Ramos (cell line): Measurements from ENCODE around the gene JOSD2.

ENCODE experiments used
- in situ Hi-C: fragments of 300-500 bp; cut with MboI; formaldehyde crosslinking; loops from one replicate; pipeline ENCODE4 v1.14.3; 2022; ENCODE audit warnings: low sequenced_read_pairs; ENCODE audit not compliant: unreplicated experiment

JOSD2 gene

DNA sequence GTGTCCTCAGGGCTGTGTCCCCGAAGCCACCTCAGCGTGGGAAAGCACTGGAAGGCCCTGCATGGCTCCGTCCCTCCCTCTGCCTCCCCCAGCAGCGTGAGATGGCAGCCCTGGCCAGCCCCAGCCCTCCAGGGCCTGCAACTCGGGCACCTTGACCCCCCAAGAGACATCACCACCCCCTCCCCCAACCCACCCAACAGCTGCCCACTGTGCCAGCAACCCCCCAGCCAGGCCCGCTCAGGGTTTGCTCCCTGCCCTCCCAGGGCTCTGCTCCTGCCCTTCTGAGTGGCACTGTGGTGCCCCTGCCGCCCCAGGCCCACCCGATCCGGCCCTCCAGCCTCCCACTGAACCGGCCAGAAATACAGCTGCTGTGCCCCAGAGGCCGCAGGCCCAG, 4.2 kb upstream of the JOSD2 start:
- in situ Hi-C loops = no loop called here

DNA sequence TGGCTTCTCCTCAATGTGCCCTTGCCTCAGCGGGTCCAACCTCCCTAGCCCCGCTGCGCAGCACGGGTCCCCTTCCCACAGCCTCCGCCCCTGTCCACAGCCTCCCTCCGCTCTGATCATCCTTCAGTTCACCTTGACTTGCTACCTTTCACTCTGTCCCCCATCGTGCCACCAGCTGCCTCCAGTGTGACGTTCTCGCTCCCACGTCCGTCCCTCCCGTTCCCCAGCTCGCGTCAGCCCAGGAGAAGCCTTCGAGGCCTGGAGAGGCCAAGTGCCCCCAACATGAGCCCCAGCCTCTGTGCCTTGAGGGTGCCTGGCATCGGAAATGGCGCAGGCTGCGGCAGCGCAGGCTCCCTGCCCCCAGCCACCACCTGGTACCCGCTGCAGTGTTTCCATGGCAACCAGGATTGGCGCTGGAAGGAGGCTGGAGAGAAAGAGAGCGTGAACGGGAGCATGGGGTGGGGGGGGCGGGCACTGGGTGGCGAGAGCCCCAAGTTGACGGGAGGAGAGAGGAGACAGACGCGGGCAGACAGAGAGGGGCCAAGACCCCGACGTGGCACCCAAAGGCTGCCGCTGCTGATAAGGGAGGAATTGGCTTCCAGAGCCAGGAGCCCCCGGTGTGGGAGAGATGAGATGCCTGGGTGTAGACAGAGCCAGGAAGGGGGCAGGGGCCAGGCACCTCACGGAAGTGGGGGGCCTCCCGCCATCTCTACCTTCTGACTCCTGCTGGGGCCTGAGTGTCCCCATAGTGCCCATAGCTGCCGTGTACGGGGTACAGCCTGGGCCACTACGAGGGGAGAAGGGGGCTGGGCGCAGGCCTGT, 3.6 kb upstream of the JOSD2 start:
- in situ Hi-C loops = no loop called here

DNA sequence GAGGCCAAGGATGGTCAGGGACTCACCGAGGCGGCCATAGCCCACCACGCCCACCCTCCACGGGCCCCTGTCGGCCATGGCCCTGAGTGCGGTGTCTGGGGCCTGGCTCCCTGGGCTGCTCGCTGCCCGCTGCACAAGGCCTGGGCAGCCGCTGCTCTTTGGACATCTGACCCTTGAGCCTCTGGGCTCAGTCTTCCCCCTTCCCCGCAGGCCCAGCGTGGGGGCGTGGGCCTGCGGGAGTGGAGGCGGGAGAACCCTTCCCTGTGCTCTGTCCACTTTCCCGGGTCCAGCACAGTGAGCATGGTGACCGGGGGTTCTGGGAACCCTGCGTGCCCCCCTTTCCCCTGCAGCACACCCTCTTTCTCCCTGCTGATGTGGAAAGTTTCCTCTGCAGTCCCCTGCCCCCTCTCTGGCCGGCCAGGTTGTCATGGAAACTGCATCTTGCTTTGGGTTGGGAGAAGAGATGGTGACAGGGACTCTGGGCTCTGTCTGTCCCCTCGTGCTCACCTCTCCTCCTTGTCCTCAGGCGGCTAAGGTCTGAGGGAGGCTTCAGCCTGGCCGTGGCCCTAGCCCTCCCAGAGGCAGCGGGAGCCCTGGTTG, 2.9 kb upstream of the JOSD2 start, which contains the start of gene ASPDH:
Gene ASPDH, minus strand, starts transcription at position 168 of the 600 bp plus-strand sequence. Its CDS starts 90 bp downstream, at position 78.
- in situ Hi-C loops = no loop called here

DNA sequence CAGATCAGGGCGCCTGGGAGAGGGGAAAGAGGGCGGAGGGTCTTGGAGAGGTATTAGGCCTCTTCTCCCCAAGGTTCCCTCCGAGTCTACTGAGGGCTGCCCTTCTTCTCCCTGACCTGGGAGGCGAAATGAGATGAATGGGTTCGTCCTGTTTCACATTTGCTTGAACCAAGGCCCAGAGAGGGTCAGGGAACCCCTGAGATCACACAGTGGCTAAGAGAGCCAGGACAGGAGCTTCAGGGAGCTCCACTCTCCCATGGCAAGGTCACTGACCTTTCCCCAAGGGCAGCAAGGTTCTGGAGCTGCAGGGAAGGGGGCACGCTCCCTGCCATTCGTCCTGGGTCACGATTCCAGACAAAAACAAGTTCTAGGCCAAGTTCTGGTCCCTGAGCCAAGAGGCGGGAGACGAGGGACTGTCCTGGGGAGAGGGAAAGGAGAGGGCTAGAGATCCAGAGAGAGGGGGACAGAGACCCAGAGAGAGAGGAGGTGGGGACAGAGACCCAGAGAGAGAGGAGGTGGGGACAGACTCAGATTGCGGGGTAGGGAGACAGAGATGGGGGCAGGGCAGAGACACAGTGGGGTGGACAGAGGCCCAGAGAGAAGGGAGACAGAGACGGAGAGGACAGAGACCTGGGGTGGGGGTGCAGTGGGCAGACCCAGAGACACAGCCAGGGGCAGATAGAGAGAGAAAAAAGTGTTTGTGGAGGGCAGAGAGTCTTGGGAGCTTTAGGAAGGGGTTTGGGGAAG, 2.2 kb upstream of the JOSD2 start:
- in situ Hi-C loops = no loop called here

DNA sequence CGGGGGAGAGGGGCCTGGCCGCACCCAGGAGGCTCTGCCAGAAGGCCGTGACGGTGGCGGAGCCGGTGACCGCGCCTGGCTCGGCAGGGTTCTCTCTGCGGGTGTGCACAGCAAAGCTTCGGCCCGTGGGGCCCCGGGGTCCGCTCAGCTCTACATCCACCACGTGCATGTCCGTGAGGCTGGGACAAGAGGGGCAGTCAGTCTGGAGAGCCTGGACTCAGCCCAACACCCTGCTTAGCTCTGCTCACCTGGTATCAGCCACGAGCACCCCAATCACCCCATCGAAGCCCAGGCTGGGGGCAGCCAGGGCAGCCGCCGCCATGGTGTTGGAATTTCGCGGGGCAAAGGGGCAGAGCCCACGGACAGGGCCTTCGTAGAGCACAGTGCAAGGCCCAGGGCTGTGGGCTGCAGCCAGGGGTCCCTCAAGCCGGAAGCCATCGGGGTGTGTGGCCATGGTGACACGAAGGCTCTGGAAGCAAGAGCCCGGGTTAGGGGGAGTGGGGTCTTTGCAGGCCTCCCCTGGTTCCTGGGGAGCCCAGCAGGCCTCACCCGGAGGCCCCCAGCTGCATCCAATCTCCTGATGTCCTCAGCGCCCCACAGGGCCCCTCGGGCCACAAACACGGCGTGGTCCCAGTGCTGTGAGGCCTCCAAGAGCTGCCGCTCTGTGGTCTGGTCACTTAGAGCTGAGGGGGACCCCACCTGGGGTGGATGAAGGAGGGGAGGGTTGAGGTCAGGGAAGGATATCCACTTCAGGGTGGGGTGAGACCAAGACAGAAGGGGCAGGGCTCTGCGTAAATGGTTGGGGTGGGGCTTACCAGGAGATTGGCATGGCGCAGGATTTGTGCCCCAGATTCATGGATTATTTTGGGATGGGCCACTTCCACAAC, 1.4 kb upstream of the JOSD2 start:
- in situ Hi-C loops = no loop called here

DNA sequence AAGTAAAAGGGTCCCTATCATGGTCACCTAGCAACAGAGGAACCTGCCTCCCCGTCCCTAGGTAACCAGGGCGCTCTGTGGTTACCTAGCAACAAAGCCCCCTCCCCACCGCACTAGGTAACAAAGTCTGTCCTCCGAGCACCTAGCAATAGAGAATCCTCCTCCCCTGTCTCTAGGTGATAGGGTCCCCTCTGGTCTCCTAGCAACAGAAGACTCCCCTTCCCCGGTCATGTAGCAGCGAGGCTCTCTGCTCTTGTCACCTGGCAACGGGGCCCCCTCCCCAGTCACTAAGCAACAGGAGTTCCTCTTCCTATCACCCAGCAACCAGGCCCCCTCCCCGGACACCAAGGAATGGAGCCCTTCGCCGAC, 307 bp downstream of the JOSD2 start:
- in situ Hi-C loops = no loop called here

DNA sequence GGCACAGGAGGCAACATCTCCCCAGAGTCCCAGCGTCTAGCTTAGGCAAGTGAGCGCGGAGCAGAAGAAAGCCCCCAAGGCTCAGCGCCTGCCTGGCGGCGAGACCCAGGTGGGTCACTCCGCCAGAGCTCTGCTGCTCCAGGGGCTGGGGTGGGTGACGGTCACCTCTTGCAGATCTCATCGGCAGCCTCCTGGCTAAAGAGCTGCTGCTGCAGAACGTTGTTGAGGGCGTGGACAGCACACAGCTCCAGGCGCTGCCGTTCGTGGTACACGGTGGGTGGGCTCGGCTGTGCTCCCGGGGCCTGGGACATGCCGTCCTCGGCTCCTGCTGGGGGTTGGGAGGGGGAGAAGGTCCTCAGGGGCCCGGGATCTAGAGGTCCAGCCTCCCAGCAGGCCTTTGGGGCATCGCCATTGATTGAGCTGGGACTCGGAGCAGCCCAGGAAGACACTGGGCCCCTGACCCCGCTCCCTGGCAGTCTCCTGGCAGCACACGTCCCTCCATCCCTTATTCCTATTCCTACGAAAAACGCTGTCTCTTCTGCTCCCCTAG, 795 bp downstream of the JOSD2 start:
- in situ Hi-C loops = no loop called here

DNA sequence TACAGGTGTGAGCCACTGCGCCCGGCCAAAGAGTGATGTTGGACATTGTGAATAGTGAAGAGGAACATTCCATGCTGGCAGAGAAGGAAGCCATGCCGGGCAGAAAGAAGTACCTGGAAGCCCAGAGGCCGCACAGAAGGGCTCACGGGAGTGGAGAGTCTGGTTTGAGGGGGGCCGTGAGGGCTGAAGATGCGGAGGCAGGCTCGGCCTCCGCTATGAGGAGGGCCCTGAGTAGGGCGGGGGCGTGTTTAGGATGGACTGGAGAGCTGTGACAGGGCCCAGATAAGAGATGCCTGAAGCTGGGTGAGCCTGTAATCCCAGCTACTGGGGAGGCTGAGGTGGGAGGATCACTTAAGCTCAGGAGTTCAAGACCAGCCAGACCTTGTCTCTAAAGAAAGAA, 1.6 kb downstream of the JOSD2 start:
- in situ Hi-C loops = no loop called here

DNA sequence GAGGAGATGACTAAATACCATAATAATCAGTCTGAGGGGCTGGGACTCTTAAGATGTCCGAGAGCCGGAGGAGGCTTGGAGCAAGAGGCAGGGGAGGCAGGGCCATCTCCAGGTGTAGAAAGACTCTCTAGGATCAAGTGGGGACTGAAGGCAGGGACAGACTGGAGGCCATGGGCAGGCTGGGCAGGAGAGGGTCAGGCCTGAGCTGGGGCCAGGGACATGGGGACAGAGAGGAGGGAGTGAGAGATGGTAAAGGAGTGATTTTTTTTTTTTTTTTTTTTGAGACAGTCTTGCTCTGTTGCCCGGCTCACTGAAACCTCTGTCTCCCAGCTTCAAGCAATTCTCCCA, 2.2 kb downstream of the JOSD2 start:
- in situ Hi-C loops = no loop called here

DNA sequence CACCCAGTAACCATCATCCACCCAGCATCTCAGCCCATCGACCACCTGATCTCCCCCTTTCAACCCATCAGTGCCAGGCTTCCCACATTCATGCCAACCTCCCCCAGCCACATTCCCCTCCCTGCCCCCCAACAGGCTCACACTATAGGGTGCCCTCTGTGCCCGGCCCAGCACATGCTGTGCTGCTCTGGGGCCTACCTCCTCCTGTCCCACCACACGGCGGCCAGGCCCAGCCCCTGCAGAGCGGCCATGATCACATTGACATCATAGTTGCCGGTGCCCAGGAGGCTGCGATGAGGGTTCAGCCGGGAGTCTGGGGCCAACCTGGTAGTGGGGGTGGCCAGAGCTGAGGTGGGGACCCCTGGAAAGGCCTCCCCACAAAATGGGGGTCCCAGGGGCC, 3.6 kb downstream of the JOSD2 start:
- in situ Hi-C loops = no loop called here

DNA sequence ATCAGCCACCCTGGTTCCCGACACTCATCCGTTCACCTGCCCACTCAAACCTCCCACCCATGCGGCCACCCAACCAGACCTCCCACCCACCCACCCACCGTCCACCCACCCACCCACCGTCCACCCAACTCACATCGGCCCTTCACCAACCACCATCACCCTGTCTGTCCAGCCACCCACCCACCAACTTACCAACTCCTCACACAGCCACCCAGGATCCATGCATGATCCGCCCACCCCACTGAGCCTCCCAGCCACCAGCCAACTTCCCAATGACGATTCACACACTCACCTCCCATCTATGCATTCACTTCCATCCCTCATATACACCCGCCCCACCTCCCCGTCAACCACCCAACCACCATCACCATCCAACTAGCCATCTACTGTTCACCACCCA, 4.3 kb downstream of the JOSD2 start:
- in situ Hi-C loops = no loop called here

DNA sequence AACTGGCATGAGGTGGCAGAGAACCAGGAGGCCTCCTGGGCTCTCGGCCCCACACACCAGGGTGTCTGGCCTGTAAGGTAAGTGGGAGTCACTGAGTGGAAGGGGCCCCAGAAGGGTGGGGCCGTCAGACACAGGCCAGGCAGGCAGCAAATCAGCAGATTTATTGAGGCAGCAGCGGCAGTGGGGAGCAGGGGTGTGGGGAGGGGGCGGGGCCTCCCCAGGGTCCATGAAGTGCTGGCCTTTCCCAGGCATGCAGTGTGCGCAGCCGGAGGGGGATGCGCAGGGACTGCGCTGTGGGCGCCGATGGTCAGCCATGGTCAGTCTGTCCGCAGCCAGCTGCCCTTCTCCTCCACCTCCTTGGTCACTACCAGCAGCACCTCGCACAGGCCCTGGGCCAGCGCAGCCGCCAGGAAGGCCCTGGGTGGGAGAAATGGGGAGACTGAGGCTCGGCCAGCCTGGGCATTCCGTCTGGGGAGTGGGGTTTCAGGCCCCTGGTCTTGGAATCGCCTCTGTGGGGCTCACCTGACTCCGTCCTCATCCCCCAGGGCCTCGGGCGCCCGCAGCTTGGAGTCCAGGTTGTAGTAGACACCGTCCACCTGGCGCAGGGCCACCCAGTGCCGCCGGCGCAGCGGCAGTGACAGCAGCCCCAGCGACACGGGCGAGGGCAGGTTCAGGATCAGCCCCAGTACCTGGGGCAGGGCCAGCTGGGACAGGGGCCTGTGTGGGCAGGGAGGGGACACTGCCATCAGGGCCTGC, 5.0 kb downstream of the JOSD2 start:
- in situ Hi-C loops = no loop called here

DNA sequence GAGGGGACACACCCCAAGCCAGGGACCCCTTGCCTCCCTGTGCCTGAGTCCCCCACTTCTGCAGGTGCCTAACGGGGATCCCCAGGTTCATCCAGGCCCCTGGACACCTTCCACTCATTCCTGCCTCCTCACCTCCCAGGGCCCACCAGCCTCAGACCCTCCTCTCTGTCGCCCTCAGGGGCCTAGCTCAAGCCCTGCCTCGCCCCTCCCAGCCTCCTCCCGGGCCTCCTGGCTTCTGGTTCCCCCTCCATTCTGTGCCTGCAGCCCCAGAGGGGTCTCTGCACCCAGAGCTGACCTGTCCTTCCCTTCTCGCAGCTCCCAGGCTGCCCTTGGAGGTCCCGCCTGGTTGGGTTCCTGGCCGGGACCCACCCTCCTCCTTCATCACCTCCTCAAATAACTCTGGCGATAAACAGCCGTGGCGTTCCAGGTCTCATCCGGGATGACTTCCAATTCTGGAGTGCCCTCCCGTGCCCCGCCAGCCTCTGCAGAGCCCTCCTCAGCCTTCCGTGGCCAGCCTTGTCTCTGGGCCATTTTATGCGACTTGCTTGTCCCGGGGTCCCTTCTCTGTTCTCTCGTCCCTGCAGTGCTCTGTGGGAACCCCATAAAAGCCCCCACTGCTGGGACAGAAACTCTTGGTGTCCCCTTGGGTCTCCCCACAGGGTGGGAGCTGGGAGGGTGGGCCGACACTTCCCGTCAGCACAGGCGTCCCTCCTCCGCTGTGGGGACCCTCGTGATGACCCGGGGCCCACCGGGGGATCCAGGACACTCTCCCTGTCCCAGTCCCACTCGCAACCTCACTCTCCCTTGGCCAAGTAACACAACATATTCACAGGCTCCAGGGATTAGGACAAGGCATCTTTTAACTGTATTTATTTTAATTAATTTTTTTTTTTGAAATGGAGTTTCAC, 9.2 kb downstream of the JOSD2 start:
- in situ Hi-C loops = no loop called here

DNA sequence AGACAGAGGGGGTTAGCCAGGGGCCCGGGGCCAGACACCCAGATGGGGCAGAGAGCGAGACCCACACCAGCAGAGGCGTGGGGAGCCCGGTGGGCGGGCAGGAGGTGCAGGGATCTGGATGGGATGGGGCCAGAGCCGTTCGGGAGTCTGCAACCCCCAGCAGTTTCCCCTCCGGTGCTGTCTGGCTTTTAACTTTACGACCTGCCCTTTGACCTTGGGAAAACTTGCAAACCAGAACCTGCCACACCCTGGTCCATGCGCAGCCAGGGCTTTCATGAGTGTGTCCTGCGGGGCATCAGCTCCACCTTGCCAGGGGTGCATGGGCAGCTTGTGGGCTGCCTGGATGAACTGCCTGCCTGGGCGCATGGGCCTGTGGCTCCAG, 9.8 kb downstream of the JOSD2 start:
- in situ Hi-C loops = no loop called here

DNA sequence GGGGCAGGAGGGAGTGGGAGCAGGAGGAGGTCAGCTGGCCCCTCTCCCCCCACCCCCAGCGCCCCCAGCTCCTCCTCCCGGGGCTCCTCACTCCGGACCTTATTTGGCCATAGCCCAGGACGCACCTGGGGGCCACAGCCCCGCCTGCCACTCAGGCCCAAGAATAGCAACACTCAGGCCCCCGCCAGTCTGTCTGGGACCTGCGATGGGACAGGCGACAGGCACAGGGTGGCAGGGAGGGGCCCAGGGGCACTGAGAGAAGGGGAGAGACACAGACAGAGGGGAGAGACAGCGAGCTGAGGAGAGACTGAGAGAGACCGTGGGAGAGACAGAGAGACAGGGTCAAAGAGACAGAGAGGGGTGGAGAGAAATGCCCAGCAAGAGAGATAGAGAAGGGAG, 10.2 kb downstream of the JOSD2 start:
- in situ Hi-C loops = no loop called here

DNA sequence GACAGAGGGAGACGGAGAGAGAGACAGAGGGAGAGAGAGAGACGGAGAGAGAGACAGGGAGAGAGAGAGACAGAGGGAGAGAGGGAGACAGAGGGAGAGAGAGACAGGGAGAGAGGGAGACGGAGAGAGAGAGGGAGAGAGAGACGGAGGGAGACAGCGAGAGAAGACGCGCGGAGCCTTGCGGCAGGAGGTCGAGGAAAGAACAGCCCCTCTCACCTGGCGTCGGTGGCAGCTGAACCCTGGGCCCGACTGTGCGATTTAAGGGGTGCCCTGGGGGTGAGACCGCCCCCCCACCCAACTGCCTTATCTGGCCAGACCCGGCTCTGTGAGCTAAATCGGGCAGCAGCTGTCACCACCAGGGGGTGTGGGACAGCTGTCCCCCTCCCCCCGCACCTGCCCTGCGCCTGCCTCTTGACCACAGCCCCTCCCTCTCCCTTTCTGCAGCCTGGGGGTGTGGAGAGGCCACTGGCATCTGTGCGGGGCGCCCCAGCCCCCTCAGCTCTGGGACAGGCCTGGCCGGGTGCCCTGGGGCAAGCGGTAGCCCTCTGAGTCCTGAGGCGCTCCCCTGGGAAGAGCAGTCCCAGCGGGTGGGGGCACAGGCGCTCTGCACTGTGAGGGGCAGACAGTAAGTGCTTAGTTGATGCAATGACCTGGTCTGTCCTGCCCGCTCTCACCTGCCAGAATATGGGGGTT, 10.8 kb downstream of the JOSD2 start:
- in situ Hi-C loops = no loop called here

DNA sequence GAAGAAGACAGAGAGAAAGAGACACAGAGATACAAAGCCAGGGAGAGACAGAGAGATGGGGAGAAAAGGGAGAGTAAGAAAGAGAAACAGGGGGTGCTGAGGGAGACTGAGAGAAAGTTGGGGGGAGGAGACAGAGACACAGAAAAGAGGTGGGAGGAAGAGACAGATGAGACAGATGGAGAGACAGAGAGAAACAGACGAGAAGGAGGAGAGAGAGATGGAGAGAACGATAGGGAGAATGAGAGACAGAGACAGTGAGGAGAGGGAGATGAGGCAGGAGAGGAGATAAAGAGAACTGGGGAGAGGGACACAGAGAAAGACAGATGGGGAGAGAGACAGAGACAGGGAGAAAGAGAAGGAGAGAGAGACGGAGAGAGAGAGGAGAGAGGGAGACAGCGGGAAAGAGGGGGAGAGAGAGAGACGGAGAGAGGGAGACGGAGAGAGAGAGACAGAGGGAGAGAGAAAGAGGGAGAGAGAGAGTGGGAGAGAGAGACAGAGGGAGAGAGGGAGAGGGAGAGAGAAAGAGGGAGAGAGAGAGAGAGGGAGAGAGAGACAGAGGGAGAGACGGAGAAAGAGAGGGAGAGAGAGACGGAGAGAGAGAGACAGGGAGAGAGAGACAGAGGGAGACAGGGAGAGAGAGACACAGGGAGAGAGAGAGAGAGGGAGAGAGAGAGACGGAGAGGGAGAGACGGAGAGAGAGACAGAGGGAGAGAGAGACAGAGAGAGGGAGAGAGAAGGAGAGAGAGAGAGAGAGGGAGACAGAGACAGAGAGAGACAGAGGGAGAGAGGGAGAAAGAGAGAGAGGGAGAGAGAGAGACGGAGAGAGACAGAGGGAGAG, 12.6 kb downstream of the JOSD2 start:
- in situ Hi-C loops = no loop called here
